Activated naive CD4-positive, alpha-beta T cell treated with anti-CD3 and anti-CD28 coated beads, Interleukin-2, amount 10 ng/mL, durations not matched to agents 7 days and 5 days (primary cell): ENCODE data around the gene COL5A1.

Source experiments
- CTCF ChIA-PET: fragments of 350-600 bp; sonication (Branson Sonifier 250); formaldehyde crosslinking; loops from one replicate; lab custom pipeline; 2021; ENCODE audit warnings: antibody characterized with exemption; lab: Charles Lee
- DNase-seq: peaks from one replicate; pipeline ENCODE4 v3.0.0-alpha.2; 2020
- H3K27ac Mint-ChIP-seq: one replicate; pipeline ENCODE4 v1.8.0; 2021; ENCODE audit warnings: mild to moderate bottlenecking, moderate library complexity, mixed read lengths
- H3K27me3 Mint-ChIP-seq: one replicate; pipeline ENCODE4 v1.8.0; 2021; ENCODE audit warnings: mild to moderate bottlenecking, mixed read lengths
- H3K36me3 Mint-ChIP-seq: one replicate; pipeline ENCODE4 v1.8.0; 2021; ENCODE audit warnings: mixed read lengths
- H3K4me1 Mint-ChIP-seq: one replicate; pipeline ENCODE4 v1.8.0; 2021; ENCODE audit warnings: mixed read lengths
- H3K4me3 Mint-ChIP-seq: one replicate; pipeline ENCODE4 v1.8.0; 2021; ENCODE audit warnings: mild to moderate bottlenecking, moderate library complexity, mixed read lengths
- H3K9me3 Mint-ChIP-seq: one replicate; pipeline ENCODE4 v1.8.0; 2021; ENCODE audit warnings: mixed read lengths

The COL5A1 gene

DNA sequence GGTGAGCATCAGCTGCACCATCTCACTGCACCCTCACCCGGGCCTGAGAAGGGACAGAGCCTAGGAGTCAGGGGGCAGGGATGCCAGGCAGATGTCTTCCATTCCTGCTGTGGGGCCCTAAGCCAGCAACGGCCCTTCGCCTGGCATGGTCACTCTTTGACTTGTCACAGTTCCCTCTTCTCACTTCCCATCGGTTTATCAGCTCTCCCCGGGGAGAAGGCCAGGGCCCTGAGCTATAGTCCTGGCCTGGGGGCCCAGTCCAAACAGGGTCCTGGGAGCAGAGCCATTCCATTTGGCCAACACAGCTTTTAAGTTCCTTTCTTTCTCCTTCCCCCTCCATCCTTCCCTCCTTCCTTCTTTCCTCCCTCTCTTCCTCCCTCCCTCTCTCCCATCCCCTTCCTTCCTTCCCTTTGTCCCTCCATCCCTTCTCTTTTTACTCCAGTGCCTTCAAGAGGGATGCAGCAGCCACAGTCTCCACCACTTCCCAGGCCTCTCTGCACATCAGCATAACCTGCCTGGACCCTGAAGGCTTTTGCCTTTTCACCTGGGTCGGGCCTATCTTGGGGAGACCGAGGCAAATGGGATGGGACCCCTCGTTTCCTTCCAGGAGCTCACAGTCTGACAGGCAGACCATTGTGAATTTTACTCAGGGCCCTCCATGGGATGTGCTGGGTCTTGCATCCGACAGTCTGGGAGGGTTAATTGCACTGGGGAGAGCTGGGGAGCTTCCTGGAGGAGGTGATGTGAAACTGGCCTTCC lies 4.2 kb downstream of the COL5A1 start:
- H3K9me3 Mint-ChIP-seq: no peaks in the 10 kb centered on the region
- no peak overlapping the region for H3K27ac Mint-ChIP-seq
- H3K36me3 Mint-ChIP-seq: no peaks in the 10 kb centered on the region
- CTCF ChIA-PET: no interaction called here
- DNase-seq: no peak
- no peak overlapping the region for H3K4me3 Mint-ChIP-seq
- no peaks in the 10 kb centered on the region for H3K4me1 Mint-ChIP-seq
- H3K27me3 Mint-ChIP-seq: peaks cover 37% of the 10 kb centered on the region

DNA sequence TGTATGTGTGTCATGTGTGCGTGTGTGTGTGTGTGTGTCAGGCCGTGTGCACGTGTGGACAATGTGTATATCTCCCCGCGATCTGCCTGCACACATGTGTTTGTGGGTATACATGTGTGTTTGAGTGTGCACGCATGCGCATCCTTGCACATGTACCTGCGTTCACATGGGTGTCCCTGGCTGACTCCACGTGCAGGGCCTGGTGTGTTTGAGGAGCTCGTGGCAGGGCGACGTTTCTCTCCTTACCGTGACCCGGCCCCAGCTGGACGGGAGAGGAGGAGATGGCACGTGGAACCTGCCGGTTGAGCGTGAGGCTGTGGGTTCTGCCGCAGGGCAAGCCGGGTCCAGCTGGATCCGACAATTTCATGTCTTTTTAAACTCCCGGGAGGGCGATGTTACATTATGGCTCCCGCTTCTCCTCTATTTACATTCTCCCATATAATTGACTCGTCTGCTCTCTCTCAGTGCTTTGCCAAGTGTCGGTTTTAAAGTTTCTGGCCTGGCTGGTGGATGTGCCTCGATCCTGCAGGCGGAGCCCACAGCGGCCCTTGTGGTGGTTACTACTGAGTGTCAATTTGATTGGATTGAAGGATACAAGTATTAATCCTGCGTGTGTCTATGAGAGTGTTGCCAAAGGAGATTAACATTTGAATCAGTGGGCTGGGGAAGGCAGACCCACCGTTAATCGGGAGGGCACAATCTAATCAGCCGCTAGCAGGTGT lies 5.9 kb downstream of the COL5A1 start:
- CTCF ChIA-PET: no interaction called here
- Mint-ChIP-seq H3K27me3 (peaks cover 24% of the 10 kb centered on the region), H3K4me1 (no peaks in the 10 kb centered on the region), H3K4me3 (no peak overlapping the region), H3K36me3 (no peaks in the 10 kb centered on the region), H3K27ac (no peak overlapping the region), H3K9me3 (no peaks in the 10 kb centered on the region)
- no peak for DNase-seq

DNA sequence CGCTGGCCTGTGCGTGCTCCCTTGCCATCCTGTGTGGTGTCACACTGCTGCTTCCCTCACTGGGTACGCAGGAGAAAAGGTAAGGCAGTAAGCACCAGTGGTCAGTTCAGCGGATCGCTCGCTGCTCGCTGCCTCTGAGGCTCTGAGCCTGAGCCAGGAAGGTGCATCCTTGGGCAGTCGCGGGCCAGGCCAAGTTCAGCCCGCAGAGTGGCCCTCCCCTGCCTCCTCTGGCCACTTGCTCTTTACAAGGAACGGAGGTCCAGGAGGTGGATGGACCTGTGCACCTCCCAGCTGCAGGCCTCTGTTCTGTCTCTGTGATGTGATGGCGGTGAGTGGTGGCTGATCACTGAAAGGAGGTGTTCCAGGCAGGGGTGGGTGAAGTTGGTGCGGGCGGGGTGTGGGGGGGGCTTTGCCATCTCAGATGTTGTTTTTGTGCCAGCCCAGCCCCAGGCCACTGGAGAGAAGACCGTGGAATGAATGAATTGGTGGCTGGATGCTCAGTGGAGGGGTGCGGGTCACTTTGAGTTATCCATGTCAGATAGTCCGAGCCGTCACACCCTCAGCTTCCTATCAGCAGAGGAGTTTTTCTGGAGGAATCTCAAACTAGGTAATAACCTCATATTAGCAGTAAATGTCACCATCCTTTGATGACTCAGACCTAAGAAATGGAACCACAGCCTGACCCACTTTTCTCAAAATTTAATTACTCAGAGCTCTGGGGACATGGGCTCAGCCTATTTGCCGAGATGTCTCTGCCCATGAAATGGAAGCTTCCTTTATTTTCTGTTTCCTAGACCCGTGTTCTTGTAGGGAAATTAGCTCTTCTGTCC lies 7.3 kb downstream of the COL5A1 start:
- Mint-ChIP-seq H3K4me3 (no peak overlapping the region), H3K9me3 (no peaks in the 10 kb centered on the region), H3K4me1 (no peaks in the 10 kb centered on the region), H3K27me3 (peaks cover 10% of the 10 kb centered on the region), H3K36me3 (no peaks in the 10 kb centered on the region), H3K27ac (no peak overlapping the region)
- DNase-seq: no peak
- CTCF ChIA-PET: no interaction called here

DNA sequence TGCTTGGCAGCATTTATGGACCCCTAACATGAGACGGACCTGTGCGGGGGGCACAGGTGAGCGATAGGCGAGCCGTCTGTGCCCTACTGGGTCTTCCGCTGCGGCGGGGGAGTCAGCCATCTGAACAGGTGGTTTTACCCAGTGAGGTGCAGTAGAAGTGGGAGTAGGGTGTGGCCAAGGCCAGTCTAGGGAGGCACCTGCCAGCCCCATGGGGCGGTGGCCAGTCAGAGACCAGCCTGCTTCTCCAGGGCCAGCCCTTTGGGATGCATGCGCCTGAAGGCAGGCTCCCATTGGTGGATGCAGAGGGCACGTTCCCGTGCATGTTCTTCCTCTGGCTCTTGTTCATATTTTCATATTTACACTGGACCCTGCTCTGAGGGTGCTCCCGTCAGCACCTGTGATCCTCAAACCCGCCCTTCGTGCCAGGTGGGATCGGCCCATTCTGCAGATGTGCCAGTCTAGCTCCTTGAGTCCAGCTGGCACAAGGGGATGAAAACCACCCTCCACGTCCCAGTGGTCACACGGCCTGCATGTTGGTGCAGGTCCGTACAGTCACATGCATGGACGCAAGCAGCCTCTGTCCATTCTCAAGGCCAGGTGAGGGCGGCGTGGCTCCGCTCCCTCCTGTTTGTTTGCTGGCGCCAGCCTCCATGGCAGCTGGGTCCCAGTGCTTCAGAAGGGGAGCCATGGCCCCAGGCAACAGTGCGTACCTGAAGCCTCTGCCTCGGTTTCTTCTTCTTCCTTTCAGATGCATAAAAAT lies 9.0 kb downstream of the COL5A1 start:
- no peak for DNase-seq
- Mint-ChIP-seq H3K36me3 (no peaks in the 10 kb centered on the region), H3K4me3 (no peak overlapping the region), H3K27me3 (peaks cover 5% of the 10 kb centered on the region), H3K4me1 (no peaks in the 10 kb centered on the region), H3K9me3 (no peaks in the 10 kb centered on the region), H3K27ac (no peak overlapping the region)
- CTCF ChIA-PET: no interaction called here

DNA sequence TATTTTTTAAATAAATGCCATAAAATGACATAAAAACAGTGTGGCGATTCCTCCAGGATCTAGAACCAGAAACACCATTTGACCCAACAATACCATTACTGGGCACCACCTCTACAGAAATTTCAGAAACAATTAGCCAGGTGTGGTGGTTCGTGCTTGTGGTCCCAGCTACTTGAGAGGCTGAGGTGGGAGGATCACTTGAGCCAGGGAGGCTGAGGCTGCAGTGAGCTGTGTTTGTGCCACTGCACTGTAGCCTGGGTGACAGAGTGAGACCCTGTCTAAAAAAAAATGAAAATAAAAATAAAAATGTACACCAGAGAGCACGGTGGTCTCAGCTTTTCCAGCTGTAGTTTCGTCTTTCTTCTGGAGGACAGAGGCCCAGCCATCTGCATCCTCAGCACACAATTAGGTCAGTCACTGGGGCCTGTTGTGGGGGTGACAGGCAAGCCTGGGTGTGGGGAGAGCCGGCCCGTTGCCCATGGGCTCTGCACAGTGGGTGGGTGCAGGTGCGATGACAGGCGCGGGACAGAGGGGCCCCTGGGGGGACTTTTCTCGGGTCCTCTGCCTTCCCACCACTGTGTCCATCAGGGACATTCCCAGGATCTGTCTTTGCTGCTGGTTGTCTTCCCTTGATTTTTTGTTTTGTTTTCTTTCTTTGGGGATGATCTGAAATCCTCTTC lies 9.8 kb downstream of the COL5A1 start:
- Mint-ChIP-seq H3K27ac (no peak overlapping the region), H3K27me3 (peaks cover 1% of the 10 kb centered on the region), H3K4me3 (no peak overlapping the region), H3K9me3 (no peaks in the 10 kb centered on the region), H3K36me3 (no peaks in the 10 kb centered on the region), H3K4me1 (no peaks in the 10 kb centered on the region)
- CTCF ChIA-PET: no interaction called here
- DNase-seq: no peak

- H3K27ac Mint-ChIP-seq: no peak overlapping the region
- no peaks in the 10 kb centered on the region for H3K4me1 Mint-ChIP-seq
- H3K4me3 Mint-ChIP-seq: no peak overlapping the region
- no peak for DNase-seq
- H3K36me3 Mint-ChIP-seq: no peaks in the 10 kb centered on the region
- H3K9me3 Mint-ChIP-seq: no peaks in the 10 kb centered on the region
- CTCF ChIA-PET: no interaction called here
- no peaks in the 10 kb centered on the region for H3K27me3 Mint-ChIP-seq
These were observed 11.0 kb downstream of the COL5A1 start for GRCh38 chr9:134652291-134653225.

GRCh38 chr9:134653259-134654009 lies 11.8 kb downstream of the COL5A1 start:
- H3K27me3 Mint-ChIP-seq: no peaks in the 10 kb centered on the region
- DNase-seq: no peak
- H3K27ac Mint-ChIP-seq: no peak overlapping the region
- CTCF ChIA-PET: no interaction called here
- H3K4me3 Mint-ChIP-seq: no peak overlapping the region
- no peaks in the 10 kb centered on the region for H3K9me3 Mint-ChIP-seq
- no peaks in the 10 kb centered on the region for H3K4me1 Mint-ChIP-seq
- H3K36me3 Mint-ChIP-seq: no peaks in the 10 kb centered on the region

- CTCF ChIA-PET: no interaction called here
- DNase-seq: no peak
- Mint-ChIP-seq H3K36me3 (no peaks in the 10 kb centered on the region), H3K27ac (no peak overlapping the region), H3K9me3 (peaks cover under 1% of the 10 kb centered on the region), H3K4me1 (no peaks in the 10 kb centered on the region), H3K4me3 (no peak overlapping the region), H3K27me3 (no peaks in the 10 kb centered on the region)
These were observed 13.5 kb downstream of the COL5A1 start for GRCh38 chr9:134655101-134655500.

- Mint-ChIP-seq H3K27me3 (no peaks in the 10 kb centered on the region), H3K27ac (no peak overlapping the region), H3K4me1 (no peaks in the 10 kb centered on the region), H3K4me3 (no peak overlapping the region), H3K36me3 (no peaks in the 10 kb centered on the region), H3K9me3 (peaks cover 6% of the 10 kb centered on the region)
- DNase-seq: no peak
- CTCF ChIA-PET: interaction anchor here (0.6 kb wide), 1 partner anchor 488 kb away, joined by 3 read pairs; no protein-coding TSS in a partner anchor
These were observed 14.2 kb downstream of the COL5A1 start for GRCh38 chr9:134655586-134656333.

- CTCF ChIA-PET: no interaction called here
- Mint-ChIP-seq H3K4me3 (no peak overlapping the region), H3K9me3 (peaks cover 10% of the 10 kb centered on the region), H3K27me3 (no peaks in the 10 kb centered on the region), H3K27ac (no peak overlapping the region), H3K36me3 (no peaks in the 10 kb centered on the region), H3K4me1 (no peaks in the 10 kb centered on the region)
- DNase-seq: no peak
These were observed 14.9 kb downstream of the COL5A1 start for GRCh38 chr9:134656334-134657006.

- H3K4me1 Mint-ChIP-seq: no peaks in the 10 kb centered on the region
- H3K27ac Mint-ChIP-seq: no peak overlapping the region
- no peak for DNase-seq
- H3K27me3 Mint-ChIP-seq: no peaks in the 10 kb centered on the region
- no peak overlapping the region for H3K4me3 Mint-ChIP-seq
- CTCF ChIA-PET: no interaction called here
- H3K9me3 Mint-ChIP-seq: peaks cover 13% of the 10 kb centered on the region
- H3K36me3 Mint-ChIP-seq: no peaks in the 10 kb centered on the region
These were observed 16.2 kb downstream of the COL5A1 start for GRCh38 chr9:134657666-134658377.
